Measurements from ENCODE around the gene DLL4. TPM values are rescaled to one million over a fixed set of nuclear protein-coding genes. Genes with fewer than 3 reads are reported as not detected.

Gene DLL4
- total RNA-seq, 1 experiment from 2014 or later = 0.31 TPM

- no peak for DNase-seq (ENCODE audit: low read depth)
Measured at GRCh38 chr15:40926659-40927494, 2.3 kb upstream of the DLL4 start.

- DNase-seq (ENCODE audit: low read depth) = no peak
Measured at GRCh38 chr15:40927495-40927872, 1.7 kb upstream of the DLL4 start.

GRCh38 chr15:40927873-40928806 lies 1.0 kb upstream of the DLL4 start:
- DNase-seq (ENCODE audit: low read depth) = no peak

- peak; percentile 34 for DNase-seq (ENCODE audit: low read depth)
Measured at GRCh38 chr15:40929660-40930429, 705 bp downstream of the DLL4 start.

GRCh38 chr15:40930430-40931299 lies 1.5 kb downstream of the DLL4 start:
- DNase-seq (ENCODE audit: low read depth) = no peak

- no peak for DNase-seq (ENCODE audit: low read depth)
Measured at GRCh38 chr15:40931300-40932142, 2.4 kb downstream of the DLL4 start.

- no peak for DNase-seq (ENCODE audit: low read depth)
Measured at GRCh38 chr15:40932156-40932555, 3.0 kb downstream of the DLL4 start.

- DNase-seq (ENCODE audit: low read depth) = no peak
Measured at GRCh38 chr15:40932649-40933516, 3.7 kb downstream of the DLL4 start.

GRCh38 chr15:40933517-40933902 lies 4.4 kb downstream of the DLL4 start:
- no peak for DNase-seq (ENCODE audit: low read depth)

- no peak for DNase-seq (ENCODE audit: low read depth)
Measured at GRCh38 chr15:40934457-40934856, 5.3 kb downstream of the DLL4 start.

- no peak for DNase-seq (ENCODE audit: low read depth)
Measured at GRCh38 chr15:40936234-40936708, 7.1 kb downstream of the DLL4 start.

GRCh38 chr15:40936709-40937666 lies 7.8 kb downstream of the DLL4 start:
- no peak for DNase-seq (ENCODE audit: low read depth)

GRCh38 chr15:40937762-40938535 lies 8.8 kb downstream of the DLL4 start:
- peak; percentile 67 for DNase-seq (ENCODE audit: low read depth)

- no peak for DNase-seq (ENCODE audit: low read depth)
Measured at GRCh38 chr15:40938536-40938870, 9.4 kb downstream of the DLL4 start.

GRCh38 chr15:40940296-40940801 lies 11.2 kb downstream of the DLL4 start:
- DNase-seq (ENCODE audit: low read depth) = no peak

- DNase-seq (ENCODE audit: low read depth) = no peak
Measured at GRCh38 chr15:40941068-40941527, 12.0 kb downstream of the DLL4 start.

Measured in HT1080 (cell line).